Measurements from ENCODE around the gene MEX3A. TPM values are rescaled to one million over a fixed set of nuclear protein-coding genes. Genes with fewer than 3 reads are reported as not detected.
"Not testable (repeated sequence)": the region's sequence is repeated elsewhere in the genome, so short reads cannot be mapped to it uniquely, and the experiment has no call there.

Gene MEX3A
- total and polyA plus RNA-seq, 4 experiments from 2014 or later = not detected

- Mint-ChIP-seq H3K4me3 (peak overlapping the region in 1 of 8 donors; percentile 5), H3K27me3 (no peaks in the 10 kb centered on the region), H3K9me3 (peaks cover 0 to 3% (median 0%) of the 10 kb centered on the region in 8 donors), H3K27ac (peak overlapping the region in 2 of 7 donors; percentile 13 to 18), H3K4me1 (peaks cover 7 to 44% (median 23%) of the 10 kb centered on the region in 4 donors), H3K36me3 (peaks cover 10 to 33% of the 10 kb centered on the region in 2 donors)
- no peak for DNase-seq
- ChIA-PET CTCF (ENCODE audit: partially characterized antibody) (no interaction called here), POLR2A (ENCODE audit: partially characterized antibody) (no interaction called here)
- Histone ChIP-seq H3K27ac (ENCODE audit: low read depth, low read length) (no peak overlapping the region), H3K27me3 (ENCODE audit: insufficient read depth, low read length) (no peaks in the 10 kb centered on the region), H3K4me1 (ENCODE audit: insufficient read depth, low read length) (peaks cover 13% of the 10 kb centered on the region), H3K9me3 (ENCODE audit: control insufficient read depth in 1 of 2, low read length in 2 of 2) (no peaks in the 10 kb centered on the region), H3K36me3 (ENCODE audit: insufficient read depth, low read length) (peaks cover 15% of the 10 kb centered on the region), H3K4me3 (ENCODE audit: low read length in 2 of 2) (no peak overlapping the region)
- intact Hi-C loops (cut with micrococcal nuclease) = loop anchor here (5.0 kb wide), 1 partner anchor 43 kb away; no protein-coding TSS in a partner anchor
Observed at GRCh38 chr1:156050376-156050775, 31.9 kb downstream of the MEX3A start.

GRCh38 chr1:156048663-156049258, 33.5 kb downstream of the MEX3A start:
- POLR2A ChIA-PET (ENCODE audit: partially characterized antibody) = interaction anchor here (1.3 kb wide), 1 partner anchor 28 kb away, joined by 3 read pairs; the partner anchor contains the start of gene SSR2
- H3K27ac Mint-ChIP-seq = no peak overlapping the region

DNA sequence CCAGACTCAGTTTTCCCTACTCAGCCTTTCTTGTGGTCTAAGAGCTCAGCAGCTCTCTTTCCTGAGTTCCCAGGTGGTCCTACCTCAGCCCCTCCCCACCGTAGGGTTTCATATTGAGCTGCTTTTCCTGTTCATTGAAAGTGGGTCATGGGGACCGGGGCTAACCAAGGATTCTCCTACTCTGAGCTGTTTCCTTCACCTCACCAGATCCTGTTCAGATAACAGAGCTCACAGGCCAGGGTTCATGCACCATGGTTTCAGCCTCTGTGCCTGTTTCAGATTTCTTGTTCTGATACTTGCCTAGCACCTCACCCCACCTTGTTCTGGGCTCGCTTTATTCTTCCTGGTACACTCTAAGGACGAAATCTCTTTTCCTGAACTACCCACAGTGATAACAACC, 37.2 kb downstream of the MEX3A start:
- Histone ChIP-seq H3K36me3 (ENCODE audit: insufficient read depth, low read length) (peaks cover 40% of the 10 kb centered on the region), H3K27me3 (ENCODE audit: insufficient read depth, low read length) (no peaks in the 10 kb centered on the region), H3K4me3 (ENCODE audit: low read length in 2 of 2) (no peak overlapping the region), H3K4me1 (ENCODE audit: insufficient read depth, low read length) (peaks cover 11% of the 10 kb centered on the region), H3K9me3 (ENCODE audit: control insufficient read depth in 1 of 2, low read length in 2 of 2) (no peaks in the 10 kb centered on the region), H3K27ac (ENCODE audit: low read depth, low read length) (no peak overlapping the region)
- peaks cover 33 to 58% of the 10 kb centered on the region in 2 donors for H3K36me3 Mint-ChIP-seq
- intact Hi-C loops (cut with micrococcal nuclease) = no loop called here
- CTCF ChIA-PET (ENCODE audit: partially characterized antibody) = interaction anchor here (0.8 to 1.2 kb wide), 2 partner anchors 18 to 37 kb away, joined by 3 read pairs; no protein-coding TSS in a partner anchor
- H3K9me3 Mint-ChIP-seq = peaks cover 0 to 3% (median 0%) of the 10 kb centered on the region in 8 donors
- peak overlapping the region in 6 of 8 donors; percentile 5 to 62 (median 42) for H3K4me3 Mint-ChIP-seq
- H3K27ac Mint-ChIP-seq = peak overlapping the region in 6 of 7 donors; percentile 40 to 86 (median 77)
- POLR2A ChIA-PET (ENCODE audit: partially characterized antibody) = interaction anchor here (1.4 kb wide), 1 partner anchor 8 kb away, joined by 4 read pairs; the partner anchor contains the start of gene UBQLN4
- peaks cover 12 to 20% (median 15%) of the 10 kb centered on the region in 4 donors for H3K4me1 Mint-ChIP-seq
- H3K27me3 Mint-ChIP-seq = no peaks in the 10 kb centered on the region
- DNase-seq = peak in 2 of 5 donors; percentile 10 to 13

More at GRCh38 chr1:156048663-156049258, 33.5 kb downstream of the MEX3A start:
- peaks cover 16 to 36% of the 10 kb centered on the region in 2 donors for H3K36me3 Mint-ChIP-seq
- H3K27me3 Mint-ChIP-seq = no peaks in the 10 kb centered on the region
- H3K4me1 ChIP-seq (ENCODE audit: insufficient read depth, low read length) = peaks cover 18% of the 10 kb centered on the region
- peaks cover 15 to 41% (median 27%) of the 10 kb centered on the region in 4 donors for H3K4me1 Mint-ChIP-seq
- intact Hi-C loops (cut with micrococcal nuclease) = no loop called here
- H3K9me3 Mint-ChIP-seq = peaks cover 0 to 3% (median 0%) of the 10 kb centered on the region in 8 donors
- peaks cover 15% of the 10 kb centered on the region for H3K36me3 ChIP-seq (ENCODE audit: insufficient read depth, low read length)
- no peaks in the 10 kb centered on the region for H3K9me3 ChIP-seq (ENCODE audit: control insufficient read depth in 1 of 2, low read length in 2 of 2)
- DNase-seq = no peak
- H3K4me3 ChIP-seq (ENCODE audit: low read length in 2 of 2) = no peak overlapping the region
- H3K4me3 Mint-ChIP-seq = no peak overlapping the region
- H3K27me3 ChIP-seq (ENCODE audit: insufficient read depth, low read length) = no peaks in the 10 kb centered on the region
- H3K27ac ChIP-seq (ENCODE audit: low read depth, low read length) = no peak overlapping the region
- CTCF ChIA-PET (ENCODE audit: partially characterized antibody) = no interaction called here

- H3K27me3 Mint-ChIP-seq = no peaks in the 10 kb centered on the region
- no peak overlapping the region for H3K4me3 Mint-ChIP-seq
- POLR2A ChIA-PET (ENCODE audit: partially characterized antibody) = no interaction called here
- intact Hi-C loops (cut with micrococcal nuclease) = no loop called here
- H3K4me1 ChIP-seq (ENCODE audit: insufficient read depth, low read length) = peaks cover 11% of the 10 kb centered on the region
- no peaks in the 10 kb centered on the region for H3K27me3 ChIP-seq (ENCODE audit: insufficient read depth, low read length)
- H3K4me3 ChIP-seq (ENCODE audit: low read length in 2 of 2) = no peak overlapping the region
- H3K9me3 Mint-ChIP-seq = no peaks in the 10 kb centered on the region
- peaks cover 24 to 46% of the 10 kb centered on the region in 2 donors for H3K36me3 Mint-ChIP-seq
- CTCF ChIA-PET (ENCODE audit: partially characterized antibody) = no interaction called here
- no peaks in the 10 kb centered on the region for H3K9me3 ChIP-seq (ENCODE audit: control insufficient read depth in 1 of 2, low read length in 2 of 2)
- peaks cover 26% of the 10 kb centered on the region for H3K36me3 ChIP-seq (ENCODE audit: insufficient read depth, low read length)
- H3K27ac ChIP-seq (ENCODE audit: low read depth, low read length) = no peak overlapping the region
- no peak for DNase-seq
- peak overlapping the region in 1 of 7 donors; percentile 17 for H3K27ac Mint-ChIP-seq
- H3K4me1 Mint-ChIP-seq = peaks cover 12 to 13% (median 12%) of the 10 kb centered on the region in 4 donors
Observed at GRCh38 chr1:156042828-156043227, 39.4 kb downstream of the MEX3A start.

DNA sequence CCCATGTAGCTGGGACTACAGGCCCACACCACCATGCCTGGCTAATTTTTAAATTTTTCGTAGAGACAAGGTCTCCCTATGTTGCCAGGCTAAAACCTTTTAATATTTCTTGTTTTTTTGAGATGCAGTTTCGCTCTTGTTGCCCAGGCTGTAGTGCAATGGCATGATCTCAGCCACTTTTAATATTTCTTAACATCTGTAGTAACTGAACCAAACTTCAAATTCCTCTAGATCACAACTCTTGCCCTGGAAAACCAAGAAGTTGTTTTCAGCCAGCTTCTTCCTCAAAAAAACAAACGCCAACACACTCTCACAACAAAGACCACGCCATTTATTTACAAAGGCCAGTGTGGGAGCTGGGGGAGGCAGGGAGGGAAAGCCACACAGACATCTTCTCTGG, 47.3 kb downstream of the MEX3A start:
- intact Hi-C loops (cut with micrococcal nuclease); H3K27me3 ChIP-seq (ENCODE audit: insufficient read depth, low read length); POLR2A ChIA-PET (ENCODE audit: partially characterized antibody): not testable (repeated sequence)

GRCh38 chr1:156033011-156033410, 49.3 kb downstream of the MEX3A start:
- intact Hi-C loops (cut with micrococcal nuclease) = no loop called here
- Histone ChIP-seq H3K36me3 (ENCODE audit: insufficient read depth, low read length) (no peaks in the 10 kb centered on the region), H3K4me1 (ENCODE audit: insufficient read depth, low read length) (no peaks in the 10 kb centered on the region), H3K9me3 (ENCODE audit: control insufficient read depth in 1 of 2, low read length in 2 of 2) (no peaks in the 10 kb centered on the region), H3K4me3 (ENCODE audit: low read length in 2 of 2) (no peak overlapping the region), H3K27ac (ENCODE audit: low read depth, low read length) (no peak overlapping the region), H3K27me3 (ENCODE audit: insufficient read depth, low read length) (no peaks in the 10 kb centered on the region)
- Mint-ChIP-seq H3K27me3 (no peaks in the 10 kb centered on the region), H3K27ac (no peak overlapping the region), H3K9me3 (peaks cover 0 to 3% (median 0%) of the 10 kb centered on the region in 8 donors), H3K36me3 (peaks cover 7 to 13% of the 10 kb centered on the region in 2 donors), H3K4me1 (no peaks in the 10 kb centered on the region), H3K4me3 (no peak overlapping the region)
- DNase-seq = no peak
- ChIA-PET POLR2A (ENCODE audit: partially characterized antibody) (no interaction called here), CTCF (ENCODE audit: partially characterized antibody) (interaction anchor here (0.9 kb wide), 1 partner anchor 32 kb away, joined by 3 read pairs; no protein-coding TSS in a partner anchor)

More for the DNA sequence above, 47.3 kb downstream of the MEX3A start:
- H3K27me3 Mint-ChIP-seq; H3K4me1 Mint-ChIP-seq; H3K4me1 ChIP-seq (ENCODE audit: insufficient read depth, low read length); H3K36me3 ChIP-seq (ENCODE audit: insufficient read depth, low read length); H3K27ac Mint-ChIP-seq; H3K27ac ChIP-seq (ENCODE audit: low read depth, low read length); H3K9me3 Mint-ChIP-seq; H3K4me3 ChIP-seq (ENCODE audit: low read length in 2 of 2); CTCF ChIA-PET (ENCODE audit: partially characterized antibody); H3K9me3 ChIP-seq (ENCODE audit: control insufficient read depth in 1 of 2, low read length in 2 of 2); DNase-seq; H3K4me3 Mint-ChIP-seq: not testable (repeated sequence)
- H3K36me3 Mint-ChIP-seq = peaks cover 7 to 18% of the 10 kb centered on the region in 2 donors

DNA sequence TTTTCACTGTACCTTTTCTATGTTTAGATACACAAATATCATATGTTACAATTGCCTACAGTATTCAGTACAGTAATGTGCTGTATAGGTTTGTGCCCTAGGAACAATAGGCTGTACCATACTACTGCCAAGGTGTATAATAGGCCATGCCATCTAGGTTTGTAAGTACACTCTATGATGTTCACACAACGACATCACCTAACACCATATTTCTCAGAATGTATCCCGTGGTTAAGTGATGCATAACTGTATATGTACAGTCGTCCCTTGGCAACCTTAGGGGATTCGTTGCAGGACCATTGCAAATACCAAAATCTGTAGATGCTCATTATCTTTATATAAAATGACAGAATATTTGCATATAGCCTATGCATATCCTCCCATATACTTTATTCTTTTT, 55.7 kb downstream of the MEX3A start:
- Mint-ChIP-seq H3K27me3 (peaks cover 0 to 2% of the 10 kb centered on the region in 2 donors), H3K4me1 (peaks cover 6 to 13% (median 8%) of the 10 kb centered on the region in 4 donors), H3K9me3 (peaks cover 0 to 1% (median 0%) of the 10 kb centered on the region in 8 donors), H3K27ac (no peak overlapping the region), H3K4me3 (no peak overlapping the region), H3K36me3 (no peaks in the 10 kb centered on the region)
- no peaks in the 10 kb centered on the region for H3K27me3 ChIP-seq (ENCODE audit: insufficient read depth, low read length)
- H3K4me1 ChIP-seq (ENCODE audit: insufficient read depth, low read length) = no peaks in the 10 kb centered on the region
- ChIA-PET CTCF (ENCODE audit: partially characterized antibody) (no interaction called here), POLR2A (ENCODE audit: partially characterized antibody) (no interaction called here)
- intact Hi-C loops (cut with micrococcal nuclease) = loop anchor here (10.0 kb wide), 1 partner anchor 342 kb away; the partner anchor contains the start of genes DAP3 and YY1AP1
- H3K27ac ChIP-seq (ENCODE audit: low read depth, low read length) = no peak overlapping the region
- H3K36me3 ChIP-seq (ENCODE audit: insufficient read depth, low read length) = no peaks in the 10 kb centered on the region
- no peak overlapping the region for H3K4me3 ChIP-seq (ENCODE audit: low read length in 2 of 2)
- no peak for DNase-seq
- H3K9me3 ChIP-seq (ENCODE audit: control insufficient read depth in 1 of 2, low read length in 2 of 2) = no peaks in the 10 kb centered on the region

All from CD4-positive, alpha-beta memory T cell (primary cell).